ENCODE measurements around the gene AGK.

AGK gene

GRCh38 chr7:141551094-141551781 is at the start of gene AGK:
TSS of gene AGK (plus strand) at chr7:141551410. CDS start at chr7:141555467, 4,057 bp downstream.
- peak; percentile 7 to 60 for DNase-seq

- no peak for DNase-seq
Observed at GRCh38 chr7:141501451-141501850, 49.8 kb upstream of the AGK start.

GRCh38 chr7:141511316-141511675 is 39.9 kb upstream of the AGK start:
- DNase-seq, result no peak

GRCh38 chr7:141511676-141512396 is 39.4 kb upstream of the AGK start:
- no peak for DNase-seq

- no peak for DNase-seq
Observed at GRCh38 chr7:141512597-141512996, 38.6 kb upstream of the AGK start.

- no peak for DNase-seq
Observed at GRCh38 chr7:141513720-141514119, 37.5 kb upstream of the AGK start.

- no peak for DNase-seq
Observed at GRCh38 chr7:141515941-141516340, 35.3 kb upstream of the AGK start.

GRCh38 chr7:141519623-141520022 is 31.6 kb upstream of the AGK start:
- DNase-seq, result no peak

- DNase-seq, result no peak
Observed at GRCh38 chr7:141522657-141523342, 28.4 kb upstream of the AGK start.

- no peak for DNase-seq
Observed at GRCh38 chr7:141525973-141526514, 25.2 kb upstream of the AGK start.

GRCh38 chr7:141527076-141527475 is 24.1 kb upstream of the AGK start:
- no peak for DNase-seq

GRCh38 chr7:141528399-141528798 is 22.8 kb upstream of the AGK start:
- no peak for DNase-seq

GRCh38 chr7:141533149-141533949 is 17.9 kb upstream of the AGK start:
- peak in 1 of 2 experiments; percentile 70 for DNase-seq

GRCh38 chr7:141534757-141535737 is 16.2 kb upstream of the AGK start:
- no peak for DNase-seq

- DNase-seq, result no peak
Observed at GRCh38 chr7:141537906-141538305, 13.3 kb upstream of the AGK start.

- DNase-seq, result no peak
Observed at GRCh38 chr7:141541375-141541774, 9.8 kb upstream of the AGK start.

GRCh38 chr7:141544831-141545230 is 6.4 kb upstream of the AGK start:
- no peak for DNase-seq

- DNase-seq, result no peak
Observed at GRCh38 chr7:141549582-141549981, 1.6 kb upstream of the AGK start.

- DNase-seq, result no peak
Observed at GRCh38 chr7:141550386-141551093, 670 bp upstream of the AGK start.

- DNase-seq, result no peak
Observed at GRCh38 chr7:141551782-141552181, 572 bp downstream of the AGK start.

- DNase-seq, result no peak
Observed at GRCh38 chr7:141557360-141557759, 6.2 kb downstream of the AGK start.
